Smooth muscle cell (in vitro differentiated cells): ENCODE results near the gene FUCA1. TPM values are rescaled to one million over a fixed set of nuclear protein-coding genes. Genes with fewer than 3 reads are reported as not detected.

Source experiments
- DNase-seq: peaks from one replicate; lab custom pipeline; 2025; ENCODE audit not compliant: unreplicated experiment; lab: John Stamatoyannopoulos, UW
- H2AFZ ChIP-seq: fragments of 200-600 bp; sonication (generic); 2 replicates; pipeline ENCODE4 v1.6.0; 2016; ENCODE audit warnings: antibody characterized with exemption, low read depth, mild to moderate bottlenecking
- H3F3A ChIP-seq: fragments of 200-600 bp; sonication (generic); 2 replicates; pipeline ENCODE4 v1.6.0; 2017; ENCODE audit warnings: antibody characterized with exemption, low read depth
- H3K27ac ChIP-seq: fragments of 200-600 bp; sonication (generic); 2 replicates; pipeline ENCODE4 v1.5.1; 2016; ENCODE audit warnings: low read depth, mild to moderate bottlenecking
- H3K27me3 ChIP-seq: fragments of 200-600 bp; sonication (generic); 2 replicates; pipeline ENCODE4 v1.6.1; 2016; ENCODE audit warnings: low read depth, mild to moderate bottlenecking
- H3K36me3 ChIP-seq: fragments of 200-600 bp; sonication (generic); 2 replicates; pipeline ENCODE4 v1.5.1; 2016; ENCODE audit warnings: low read depth
- H3K4me1 ChIP-seq: fragments of 200-600 bp; sonication (generic); 2 replicates; pipeline ENCODE4 v1.5.1; 2016; ENCODE audit warnings: low read depth
- H3K4me2 ChIP-seq: fragments of 200-600 bp; sonication (generic); 2 replicates; pipeline ENCODE4 v1.6.0; 2016; ENCODE audit warnings: mild to moderate bottlenecking
- H3K4me3 ChIP-seq: fragments of 200-600 bp; sonication (generic); 2 replicates; pipeline ENCODE4 v1.5.1; 2016; ENCODE audit warnings: mild to moderate bottlenecking
- H3K79me2 ChIP-seq: fragments of 200-600 bp; sonication (generic); 2 replicates; pipeline ENCODE4 v1.6.0; 2016; ENCODE audit warnings: low read depth, mild to moderate bottlenecking
- H3K9ac ChIP-seq: fragments of 200-600 bp; sonication (generic); 2 replicates; pipeline ENCODE4 v1.6.0; 2016; ENCODE audit warnings: low read depth
- H3K9me3 ChIP-seq: fragments of 200-600 bp; sonication (generic); replicated peaks from 2 replicates; pipeline ENCODE4 v1.5.1; 2016; ENCODE audit warnings: low read depth
- H4K20me1 ChIP-seq: fragments of 200-600 bp; sonication (generic); 2 replicates; pipeline ENCODE4 v1.6.0; 2016; ENCODE audit warnings: low read depth
- CTCF ChIP-seq: fragments of 200-600 bp; sonication (generic); IDR thresholded peaks from 2 replicates; pipeline ENCODE4 v1.5.1; 2017; ENCODE audit warnings: borderline replicate concordance, mild to moderate bottlenecking, antibody characterized with exemption; ENCODE audit not compliant: insufficient read depth, poor library complexity, severe bottlenecking
- WGBS: methylation state at CpG from one replicate; pipeline ENCODE4 v1.1.7; 2016; ENCODE audit warnings: low lambda C conversion rate; 5-methylcytosine and 5-hydroxymethylcytosine counted together
- polyA plus RNA-seq: library from polyadenylated mRNA; unstranded; fragments of >200 nt; fragmentation: Nextera tagmentation; extraction: Ambion mirVana; gene quantifications from 2 replicates; pipeline ENCODE4 v1.2.1, GENCODE V29; 2016
- total RNA-seq: library from RNA; depleted of rRNA; stranded (reverse); fragments of >200 nt; gene quantifications from 2 replicates; pipeline ENCODE4 v1.2.3, GENCODE V29; 2014

The FUCA1 gene
- total RNA-seq (12.5 and 19.0 TPM in 2 replicates), polyA plus RNA-seq (10.4 and 16.4 TPM in 2 replicates)

- no peak within 1 kb of the TSS for H3K27ac ChIP-seq
- peak within 1 kb of the TSS; percentile 92 for H2AFZ ChIP-seq
- H3K4me3 ChIP-seq: peak within 1 kb of the TSS; percentile 66
- no peaks in the 10 kb centered on the region for H3K36me3 ChIP-seq
- H3K4me2 ChIP-seq: peak within 1 kb of the TSS; percentile 96
- H3K27me3 ChIP-seq: peaks cover 21% of the 10 kb centered on the region
- no peaks in the 10 kb centered on the region for H3K4me1 ChIP-seq
- peak; percentile 95 for TF ChIP-seq CTCF
- H3K79me2 ChIP-seq: no peaks in the 10 kb centered on the region
- H3K9me3 ChIP-seq: no peaks in the 10 kb centered on the region
- no peak within 1 kb of the TSS for H3K9ac ChIP-seq
- WGBS: under 1% methylated on average over 65 of the region's 71 CpGs
- H3F3A ChIP-seq: no peaks in the 10 kb centered on the region
- peak; percentile 54 for DNase-seq
- H4K20me1 ChIP-seq: no peaks in the 10 kb centered on the region
These were observed at the start of gene FUCA1 for GRCh38 chr1:23867895-23868556. FUCA1 (minus strand) TSS chr1:23868290; CDS start chr1:23868286, 4 bp downstream.

GRCh38 chr1:23916209-23917131 lies 48.4 kb upstream of the FUCA1 start:
- Histone ChIP-seq H2AFZ (no peak overlapping the region), H3K4me2 (no peak overlapping the region)
- DNase-seq: peak; percentile 4

GRCh38 chr1:23915466-23915865 lies 47.4 kb upstream of the FUCA1 start:
- Histone ChIP-seq H3K9me3 (no peaks in the 10 kb centered on the region), H3K9ac (no peak overlapping the region), H3K79me2 (no peaks in the 10 kb centered on the region), H4K20me1 (no peaks in the 10 kb centered on the region), H3K36me3 (no peaks in the 10 kb centered on the region), H3K27ac (no peak overlapping the region), H3F3A (no peaks in the 10 kb centered on the region), H3K4me2 (no peak overlapping the region), H3K4me3 (no peak overlapping the region), H3K27me3 (no peaks in the 10 kb centered on the region), H3K4me1 (no peaks in the 10 kb centered on the region), H2AFZ (no peak overlapping the region)
- TF ChIP-seq CTCF: no peak
- 94% methylated on average over 5 of the region's 5 CpGs for WGBS
- no peak for DNase-seq

More at GRCh38 chr1:23916209-23917131, 48.4 kb upstream of the FUCA1 start:
- TF ChIP-seq CTCF: peak; percentile 65
- Histone ChIP-seq H3K9me3 (no peaks in the 10 kb centered on the region), H3K4me1 (no peaks in the 10 kb centered on the region), H4K20me1 (no peaks in the 10 kb centered on the region), H3K79me2 (no peaks in the 10 kb centered on the region), H3K9ac (no peak overlapping the region), H3K27ac (no peak overlapping the region), H3K4me3 (no peak overlapping the region), H3K36me3 (no peaks in the 10 kb centered on the region), H3F3A (no peaks in the 10 kb centered on the region), H3K27me3 (no peaks in the 10 kb centered on the region)
- 62% methylated on average over 12 of the region's 12 CpGs for WGBS
